OCI-LY1 (cell line): ENCODE measurements around the gene MTX1.

ENCODE experiments used
- EZH2 ChIP-seq: fragments of 200-600 bp; sonication (generic), shearing (Covaris generic); IDR thresholded peaks from 2 replicates; pipeline ENCODE4 v1.8.0; 2017; ENCODE audit warnings: borderline replicate concordance, mixed run types, mild to moderate bottlenecking, antibody characterized with exemption, low read length, moderate library complexity, mixed read lengths
- TF ChIP-seq, protein P1 (sequence below): fragments of 200-600 bp; sonication (generic), shearing (Covaris generic); IDR thresholded peaks from 2 replicates; pipeline ENCODE4 v1.5.1; 2017; ENCODE audit warnings: mild to moderate bottlenecking, antibody characterized with exemption, low read length, moderate library complexity, mixed read lengths

DNA sequence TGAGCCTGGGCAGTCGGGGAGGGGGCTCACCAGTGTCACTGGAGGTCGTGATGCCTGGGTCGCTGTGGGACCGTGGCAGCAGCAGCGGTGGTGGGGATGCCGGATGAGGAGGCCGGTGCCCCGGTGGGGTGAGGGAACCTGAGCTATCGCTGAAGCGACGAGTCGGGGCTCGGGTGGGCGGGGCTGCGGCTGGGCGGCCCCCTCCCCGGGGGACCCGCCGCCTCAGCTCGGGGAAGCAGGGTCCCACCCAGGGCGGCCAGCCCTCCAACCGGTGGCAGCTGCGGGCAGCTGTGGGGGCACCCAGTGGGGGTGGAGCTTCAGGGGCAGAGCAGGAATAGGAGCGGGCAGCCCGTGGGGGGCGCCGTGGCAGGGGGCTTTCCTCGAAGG, 41.7 kb downstream of the MTX1 start:
- no peak for TF ChIP-seq EZH2
- TF ChIP-seq, protein P1, sequence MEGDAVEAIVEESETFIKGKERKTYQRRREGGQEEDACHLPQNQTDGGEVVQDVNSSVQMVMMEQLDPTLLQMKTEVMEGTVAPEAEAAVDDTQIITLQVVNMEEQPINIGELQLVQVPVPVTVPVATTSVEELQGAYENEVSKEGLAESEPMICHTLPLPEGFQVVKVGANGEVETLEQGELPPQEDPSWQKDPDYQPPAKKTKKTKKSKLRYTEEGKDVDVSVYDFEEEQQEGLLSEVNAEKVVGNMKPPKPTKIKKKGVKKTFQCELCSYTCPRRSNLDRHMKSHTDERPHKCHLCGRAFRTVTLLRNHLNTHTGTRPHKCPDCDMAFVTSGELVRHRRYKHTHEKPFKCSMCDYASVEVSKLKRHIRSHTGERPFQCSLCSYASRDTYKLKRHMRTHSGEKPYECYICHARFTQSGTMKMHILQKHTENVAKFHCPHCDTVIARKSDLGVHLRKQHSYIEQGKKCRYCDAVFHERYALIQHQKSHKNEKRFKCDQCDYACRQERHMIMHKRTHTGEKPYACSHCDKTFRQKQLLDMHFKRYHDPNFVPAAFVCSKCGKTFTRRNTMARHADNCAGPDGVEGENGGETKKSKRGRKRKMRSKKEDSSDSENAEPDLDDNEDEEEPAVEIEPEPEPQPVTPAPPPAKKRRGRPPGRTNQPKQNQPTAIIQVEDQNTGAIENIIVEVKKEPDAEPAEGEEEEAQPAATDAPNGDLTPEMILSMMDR: no peak
